Colonic mucosa (tissue), 4 donors: ENCODE data around the gene EID2B. TPM values are rescaled to one million over a fixed set of nuclear protein-coding genes. Genes with fewer than 3 reads are reported as not detected.

Source experiments
- DNase-seq: peaks from one replicate; pipeline ENCODE4 v3.0.0-alpha.2; 2020
- H3K27ac ChIP-seq: fragments of 200-600 bp; one replicate; pipeline ENCODE4 v1.8.0; 2021
- H3K27me3 ChIP-seq: fragments of 200-600 bp; one replicate; pipeline ENCODE4 v1.8.0; 2021
- H3K36me3 ChIP-seq: fragments of 200-600 bp; one replicate; pipeline ENCODE4 v1.8.0; 2021
- H3K4me1 ChIP-seq: fragments of 200-600 bp; one replicate; pipeline ENCODE4 v1.8.0; 2021; ENCODE audit warnings: mild to moderate bottlenecking
- H3K4me3 ChIP-seq: fragments of 200-600 bp; one replicate; pipeline ENCODE4 v1.8.0; 2021
- H3K9ac ChIP-seq, 2 donors: one replicate each; pipeline ENCODE4 v1.7.0; 2013; ENCODE audit warnings: control low read depth in 2 of 2, low read depth in 2 of 2, low read length in 2 of 2
- H3K9me3 ChIP-seq: fragments of 200-600 bp; one replicate; pipeline ENCODE4 v1.8.0; 2021
- intact Hi-C: fragments of 100-400 bp; cut with DNase I; formaldehyde crosslinking; loops from one replicate; pipeline ENCODE4 v1.14.1; 2022
- total RNA-seq, 2 donors: library from RNA; stranded (reverse); fragmentation: NEBNext Ultra II Directional in 1 of 2; extraction: Animal tissue kit (Norgen Biotek cat#: 25700) in 1 of 2; gene quantifications; one replicate each; pipeline ENCODE4 v1.2.1, GENCODE V29; 2021
- TF ChIP-seq, protein P1 (sequence below): fragments of 200-600 bp; IDR thresholded peaks from one replicate; pipeline ENCODE4 v1.8.0; 2022; ENCODE audit warnings: antibody characterized with exemption, mild to moderate bottlenecking
- donor health status: healthy.
- donor health status: DM: no; HTN: no; CAD: no.
- donor health status: DM: no; HTN: no; CAD: no.

EID2B gene
- total RNA-seq, 2 donors from 2014 or later, result 0.22 to 0.56 TPM

DNA sequence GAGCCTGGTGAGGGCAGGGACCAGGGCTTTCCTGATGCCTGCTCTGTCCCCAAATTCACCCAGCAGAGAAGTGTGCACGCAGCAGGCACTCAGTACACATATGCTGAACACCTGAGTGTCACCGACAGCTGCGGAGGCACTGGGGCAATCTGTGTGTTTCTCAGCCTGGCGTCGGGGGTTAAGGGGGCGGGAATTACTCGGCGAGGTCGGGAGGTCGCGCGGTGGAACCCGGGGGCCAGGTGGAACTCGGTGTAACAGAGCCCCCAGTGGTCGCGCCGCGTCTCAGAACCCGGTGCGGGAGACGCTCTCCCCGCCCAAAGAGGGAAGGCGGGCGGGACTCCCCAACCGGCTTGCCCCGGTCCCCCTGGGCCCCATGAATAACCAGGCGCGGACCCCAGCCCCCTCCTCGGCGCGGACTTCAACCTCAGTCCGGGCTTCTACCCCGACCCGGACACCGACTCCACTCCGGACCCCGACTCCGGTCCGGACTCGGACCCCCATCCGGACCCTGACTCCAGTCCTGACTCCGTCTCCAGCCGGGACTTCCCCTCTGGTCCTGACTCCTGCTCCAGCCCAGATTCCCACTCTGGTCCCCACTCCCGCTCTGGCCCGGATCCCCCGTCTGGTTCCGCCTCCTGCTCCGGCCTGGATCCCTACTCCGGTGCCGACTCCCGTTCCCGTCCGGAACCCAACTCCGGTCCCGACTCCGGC is 17.7 kb downstream of the EID2B start, which contains the start of gene SELENOV:
TSS of gene SELENOV (plus strand) at position 300 of the 711 bp plus-strand sequence. CDS start at position 374, 74 bp downstream.
- Histone ChIP-seq H3K4me1 (no peaks in the 10 kb centered on the region), H3K9ac (no peak within 1 kb of the TSS)
- no peak for DNase-seq

DNA sequence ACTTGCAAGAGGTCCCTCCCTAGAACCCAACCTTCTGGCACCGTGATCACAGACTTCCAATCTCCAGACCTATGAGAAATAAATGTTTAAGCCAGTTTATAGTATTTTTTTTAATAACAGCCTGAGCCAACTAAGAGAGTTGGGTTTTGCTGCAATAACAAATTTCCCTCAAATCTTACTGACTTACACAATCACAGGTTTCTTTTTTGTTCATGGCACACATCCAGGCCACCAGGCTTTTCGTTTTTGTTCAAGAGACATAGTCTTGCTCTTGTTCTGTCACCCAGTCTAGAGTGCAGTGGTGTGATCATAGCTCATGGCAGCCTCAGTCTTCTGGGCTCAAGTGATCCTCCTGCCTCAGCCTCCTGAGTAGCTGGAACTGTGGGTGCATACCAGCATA is 19.7 kb downstream of the EID2B start:
- Histone ChIP-seq H3K27ac (no peak overlapping the region), H3K9me3 (no peaks in the 10 kb centered on the region), H3K27me3 (peaks cover 37% of the 10 kb centered on the region), H3K4me1 (no peaks in the 10 kb centered on the region), H3K36me3 (no peaks in the 10 kb centered on the region), H3K9ac (no peak overlapping the region), H3K4me3 (no peak overlapping the region)
- intact Hi-C loops, result no loop called here
- no peak for DNase-seq
- TF ChIP-seq, protein P1, sequence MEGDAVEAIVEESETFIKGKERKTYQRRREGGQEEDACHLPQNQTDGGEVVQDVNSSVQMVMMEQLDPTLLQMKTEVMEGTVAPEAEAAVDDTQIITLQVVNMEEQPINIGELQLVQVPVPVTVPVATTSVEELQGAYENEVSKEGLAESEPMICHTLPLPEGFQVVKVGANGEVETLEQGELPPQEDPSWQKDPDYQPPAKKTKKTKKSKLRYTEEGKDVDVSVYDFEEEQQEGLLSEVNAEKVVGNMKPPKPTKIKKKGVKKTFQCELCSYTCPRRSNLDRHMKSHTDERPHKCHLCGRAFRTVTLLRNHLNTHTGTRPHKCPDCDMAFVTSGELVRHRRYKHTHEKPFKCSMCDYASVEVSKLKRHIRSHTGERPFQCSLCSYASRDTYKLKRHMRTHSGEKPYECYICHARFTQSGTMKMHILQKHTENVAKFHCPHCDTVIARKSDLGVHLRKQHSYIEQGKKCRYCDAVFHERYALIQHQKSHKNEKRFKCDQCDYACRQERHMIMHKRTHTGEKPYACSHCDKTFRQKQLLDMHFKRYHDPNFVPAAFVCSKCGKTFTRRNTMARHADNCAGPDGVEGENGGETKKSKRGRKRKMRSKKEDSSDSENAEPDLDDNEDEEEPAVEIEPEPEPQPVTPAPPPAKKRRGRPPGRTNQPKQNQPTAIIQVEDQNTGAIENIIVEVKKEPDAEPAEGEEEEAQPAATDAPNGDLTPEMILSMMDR, result no peak

More for the DNA sequence above, 17.7 kb downstream of the EID2B start, which contains the start of gene SELENOV:
- no peaks in the 10 kb centered on the region for H3K9me3 ChIP-seq
- no peaks in the 10 kb centered on the region for H3K36me3 ChIP-seq
- TF ChIP-seq, protein P1, result no peak
- peak within 1 kb of the TSS; percentile 2 for H3K4me3 ChIP-seq
- peaks cover 26% of the 10 kb centered on the region for H3K27me3 ChIP-seq
- intact Hi-C loops, result no loop called here
- no peak within 1 kb of the TSS for H3K27ac ChIP-seq

DNA sequence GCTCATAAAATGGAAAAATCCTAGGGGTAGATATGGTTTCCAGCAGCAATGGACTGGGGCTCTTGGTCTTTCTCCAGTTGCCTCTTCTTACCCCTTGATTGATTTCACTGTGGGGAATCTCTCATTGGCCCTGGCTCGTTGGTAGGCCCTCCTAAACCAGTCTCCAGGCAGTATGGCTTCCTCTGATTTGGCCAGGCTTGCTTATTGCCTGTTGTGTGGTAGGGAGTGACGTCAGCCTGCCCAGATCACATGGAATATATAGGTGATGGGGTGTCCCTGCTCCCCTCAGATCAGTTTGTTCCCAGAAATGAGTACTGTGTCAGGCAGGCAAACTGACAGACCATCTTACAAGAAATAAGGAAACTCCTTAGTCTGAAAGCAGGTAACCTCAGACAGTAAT is 23.4 kb downstream of the EID2B start:
- H3K4me1 ChIP-seq, result no peaks in the 10 kb centered on the region
- no peaks in the 10 kb centered on the region for H3K36me3 ChIP-seq
- DNase-seq, result no peak
- H3K27ac ChIP-seq, result no peak overlapping the region
- TF ChIP-seq, protein P1, result no peak
- no peak overlapping the region for H3K9ac ChIP-seq
- no peaks in the 10 kb centered on the region for H3K9me3 ChIP-seq
- H3K27me3 ChIP-seq, result peaks cover 44% of the 10 kb centered on the region
- intact Hi-C loops, result no loop called here
- no peak overlapping the region for H3K4me3 ChIP-seq

DNA sequence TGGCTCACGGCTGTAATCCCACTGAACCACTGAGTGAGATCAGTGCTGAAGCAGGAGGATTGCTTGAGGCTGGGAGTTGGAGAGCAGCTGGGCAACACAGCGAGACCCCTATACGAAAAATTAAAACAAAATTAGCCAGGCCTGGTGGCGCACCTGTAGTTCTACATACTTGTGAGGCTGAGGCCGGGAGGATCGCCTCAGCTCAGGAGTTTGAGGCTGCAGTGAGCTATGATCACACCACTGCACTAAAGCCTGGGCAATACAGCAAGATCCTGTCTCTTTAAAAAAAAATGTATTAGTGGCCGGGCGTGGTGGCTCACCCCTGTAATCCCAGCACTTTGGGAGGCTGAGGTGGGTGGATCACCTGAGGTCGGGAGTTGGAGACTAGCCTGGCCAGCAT is 24.0 kb downstream of the EID2B start:
- DNase-seq, result no peak
- peaks cover 38% of the 10 kb centered on the region for H3K27me3 ChIP-seq

DNA sequence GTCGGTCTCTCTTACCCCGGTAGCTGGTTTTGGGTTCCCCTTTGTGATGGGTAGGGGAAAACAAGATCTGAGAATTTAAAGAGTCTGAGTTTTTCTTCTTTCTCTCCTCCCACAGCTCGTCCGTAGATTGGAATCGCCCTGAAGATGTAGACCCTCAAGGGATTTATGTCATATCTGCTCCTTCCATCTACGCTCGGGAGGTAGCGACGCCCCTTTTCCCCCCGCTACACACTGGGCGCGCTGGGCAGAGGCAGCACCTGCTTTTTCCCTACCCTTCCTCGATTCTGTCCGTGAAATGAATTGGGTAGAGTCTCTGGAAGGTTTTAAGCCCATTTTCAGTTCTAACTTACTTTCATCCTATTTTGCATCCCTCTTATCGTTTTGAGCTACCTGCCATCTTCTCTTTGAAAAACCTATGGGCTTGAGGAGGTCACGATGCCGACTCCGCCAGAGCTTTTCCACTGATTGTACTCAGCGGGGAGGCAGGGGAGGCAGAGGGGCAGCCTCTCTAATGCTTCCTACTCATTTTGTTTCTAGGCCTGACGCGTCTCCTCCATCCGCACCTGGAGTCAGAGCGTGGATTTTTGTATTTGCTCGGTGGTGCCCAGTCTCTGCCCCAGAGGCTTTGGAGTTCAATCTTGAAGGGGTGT is 24.8 kb downstream of the EID2B start:
- Histone ChIP-seq H3K9ac (no peak overlapping the region), H3K36me3 (no peaks in the 10 kb centered on the region), H3K9me3 (no peaks in the 10 kb centered on the region), H3K4me3 (peak overlapping the region; percentile 35), H3K27ac (no peak overlapping the region), H3K27me3 (peaks cover 38% of the 10 kb centered on the region), H3K4me1 (no peaks in the 10 kb centered on the region)
- TF ChIP-seq, protein P1, result no peak
- intact Hi-C loops, result no loop called here
- no peak for DNase-seq

More for the DNA sequence above, 24.0 kb downstream of the EID2B start:
- no peak overlapping the region for H3K4me3 ChIP-seq
- no peaks in the 10 kb centered on the region for H3K4me1 ChIP-seq
- H3K9ac ChIP-seq, result no peak overlapping the region
- no peak overlapping the region for H3K27ac ChIP-seq
- intact Hi-C loops, result no loop called here
- no peaks in the 10 kb centered on the region for H3K9me3 ChIP-seq
- TF ChIP-seq, protein P1, result no peak
- H3K36me3 ChIP-seq, result no peaks in the 10 kb centered on the region
